Frontal cortex (tissue), 4 donors: ENCODE results near the gene RANBP10. TPM values are rescaled to one million over a fixed set of nuclear protein-coding genes. Genes with fewer than 3 reads are reported as not detected.

ENCODE experiments used
- DNase-seq, 2 donors: peaks; one replicate each; pipeline ENCODE4 v3.0.0; 2012; ENCODE audit warnings: low spot score in 2 of 2
- FAIRE-seq: peaks from 2 replicates; lab custom pipeline; 2012; peaks lifted over from hg19 to GRCh38; lab: Jason Lieb, UNC
- total RNA-seq: library from RNA; depleted of rRNA; stranded (reverse); fragments of >200 nt; gene quantifications from one replicate; pipeline ENCODE4 v1.2.3, GENCODE V29; 2014
- donor health status: control.
- donor health status: control.
- donor health status: control.

Gene RANBP10
- total RNA-seq, 1 donor from 2014 or later, result 3.7 TPM

DNA sequence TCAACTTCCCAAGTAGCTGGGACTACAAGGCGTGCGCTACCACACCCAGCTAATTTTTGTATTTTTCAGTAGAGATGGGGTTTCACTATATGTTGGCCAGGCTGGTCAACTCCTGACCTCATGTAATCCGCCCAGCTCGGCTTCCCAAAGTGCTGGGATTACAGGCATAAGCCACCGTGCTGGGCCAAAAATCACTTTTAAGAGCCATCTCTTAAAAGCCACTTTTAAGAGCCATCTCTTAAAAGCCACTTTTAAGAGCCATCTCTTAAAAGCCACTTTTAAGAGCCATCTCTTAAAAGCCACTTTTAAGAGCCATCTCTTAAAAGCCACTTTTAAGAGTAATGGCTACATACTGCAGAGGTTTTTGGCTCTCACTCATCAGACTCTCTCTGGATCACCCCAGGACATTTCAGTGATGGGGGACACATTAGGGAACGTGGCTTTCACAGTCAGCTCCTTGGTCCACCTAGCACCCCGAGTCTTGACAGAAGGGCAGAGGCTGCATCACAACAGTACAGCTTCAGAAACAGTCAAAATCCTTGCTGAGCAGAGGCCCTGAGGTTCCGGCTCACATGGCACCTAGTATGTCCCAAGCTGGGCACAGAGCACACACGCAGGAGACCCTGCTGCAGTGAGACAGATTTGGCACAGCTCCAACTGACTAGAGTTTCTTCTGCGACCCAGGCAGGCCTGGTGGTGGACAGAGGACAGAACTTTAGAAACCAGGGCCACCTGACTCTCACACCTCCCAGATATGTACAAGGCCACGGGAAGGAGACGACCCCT, 23.6 kb downstream of the RANBP10 start:
- DNase-seq (no peak), FAIRE-seq (no peak)

DNA sequence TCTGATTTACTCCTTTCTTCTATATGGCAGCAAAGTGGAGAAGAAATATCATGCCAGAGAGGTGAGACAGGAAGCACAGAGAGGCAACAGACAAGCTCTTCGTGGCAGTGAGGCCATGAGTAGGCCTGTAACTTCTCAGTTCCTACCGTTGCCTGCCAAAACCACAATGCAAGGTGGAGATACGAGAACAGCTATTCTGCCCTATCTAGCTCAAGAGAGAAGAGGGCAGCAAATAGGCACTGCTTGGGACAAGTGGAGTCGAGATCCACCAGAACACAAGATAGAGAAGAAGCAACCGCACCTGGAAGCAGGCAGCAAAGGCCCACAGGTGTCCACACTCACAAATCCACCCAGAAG, 24.8 kb downstream of the RANBP10 start:
- FAIRE-seq, result no peak
- no peak for DNase-seq

DNA sequence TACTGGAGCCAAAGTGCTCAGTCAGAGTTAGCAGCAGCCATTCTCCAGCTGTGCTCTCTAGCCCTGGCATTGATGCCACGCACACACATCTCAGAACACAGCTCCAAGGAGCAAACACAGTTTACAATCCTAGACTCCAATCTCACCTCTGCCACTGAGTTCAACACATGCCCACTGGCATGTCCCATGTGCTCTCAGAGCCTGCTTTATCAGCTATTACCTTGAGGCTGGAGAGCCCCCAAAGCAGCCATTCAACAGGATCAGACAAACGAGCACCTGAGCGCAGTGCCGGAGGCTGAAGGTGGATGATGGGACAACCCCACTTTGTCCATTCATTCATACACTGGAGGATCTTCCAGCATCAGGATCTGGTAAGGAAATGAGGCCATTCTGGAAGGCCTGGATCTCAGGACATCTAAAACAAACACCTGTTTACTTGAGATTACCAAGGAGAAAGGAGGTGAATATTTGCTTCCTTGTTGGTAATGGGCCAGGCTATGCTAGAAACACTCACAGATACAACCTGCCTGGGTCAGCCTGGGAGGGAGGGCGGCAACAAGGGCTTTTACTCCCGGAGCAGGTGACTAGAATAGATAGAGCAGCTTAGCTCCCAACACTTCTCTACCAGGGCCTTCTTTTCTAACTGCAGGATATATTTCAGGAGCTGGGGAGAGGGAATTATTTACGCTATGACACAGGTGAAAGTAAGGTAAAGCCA, 25.4 kb downstream of the RANBP10 start:
- no peak for FAIRE-seq
- DNase-seq, result no peak

DNA sequence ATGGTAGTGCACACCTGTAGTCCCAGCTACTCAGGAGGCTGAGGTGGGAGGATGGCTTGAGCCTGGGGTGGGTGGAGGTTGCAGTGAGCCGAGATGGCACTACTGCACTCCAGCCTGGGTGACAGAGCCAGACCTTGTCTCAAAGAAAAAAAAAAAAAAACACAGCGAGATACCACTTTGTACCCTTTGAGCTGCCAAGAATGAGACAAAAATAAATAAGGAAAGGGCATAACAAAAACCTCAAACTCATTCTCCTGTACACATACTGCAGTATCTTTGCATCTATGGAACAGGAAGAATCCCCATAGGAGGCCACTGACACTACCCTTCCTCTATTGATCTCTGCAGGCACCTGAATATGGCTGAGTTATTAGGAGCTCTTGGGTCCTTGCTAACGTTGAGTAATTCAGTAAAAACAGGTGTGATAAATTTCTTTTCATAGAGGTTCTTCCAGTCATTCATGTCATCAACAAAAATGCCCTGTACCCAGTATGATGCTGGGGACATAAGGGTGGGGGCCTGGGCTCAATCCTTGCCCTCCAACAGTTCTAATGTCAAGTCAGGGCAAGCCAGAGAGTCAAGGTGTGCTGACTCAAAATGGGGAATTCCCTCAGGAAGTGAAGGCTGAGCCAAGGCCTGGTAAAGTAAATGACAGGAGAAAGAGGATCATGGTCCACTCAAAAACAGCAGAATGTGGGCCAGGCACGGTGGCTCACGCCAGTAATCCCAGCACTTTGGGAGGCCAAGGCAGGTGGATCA, 26.9 kb downstream of the RANBP10 start:
- no peak for FAIRE-seq
- DNase-seq, result no peak

DNA sequence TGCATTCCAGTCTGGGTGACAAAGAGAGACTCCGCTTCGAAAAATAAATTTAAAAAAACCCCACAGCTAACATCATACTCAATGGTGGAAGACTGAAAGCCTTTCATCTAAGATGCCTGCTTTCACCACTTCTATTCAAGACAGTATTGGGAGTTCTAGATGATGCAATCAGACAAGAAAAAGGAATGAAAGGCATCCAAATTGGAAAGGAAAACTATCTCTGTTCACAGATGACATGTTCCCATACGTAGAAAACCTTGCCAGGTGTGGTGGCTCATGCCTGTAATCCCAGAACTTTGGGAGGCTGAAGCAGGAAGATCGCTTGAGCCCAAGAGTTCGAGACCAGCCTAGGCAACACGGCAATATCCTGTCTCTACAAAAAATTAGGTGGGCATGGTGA, 31.1 kb downstream of the RANBP10 start:
- FAIRE-seq (no peak), DNase-seq (no peak)

DNA sequence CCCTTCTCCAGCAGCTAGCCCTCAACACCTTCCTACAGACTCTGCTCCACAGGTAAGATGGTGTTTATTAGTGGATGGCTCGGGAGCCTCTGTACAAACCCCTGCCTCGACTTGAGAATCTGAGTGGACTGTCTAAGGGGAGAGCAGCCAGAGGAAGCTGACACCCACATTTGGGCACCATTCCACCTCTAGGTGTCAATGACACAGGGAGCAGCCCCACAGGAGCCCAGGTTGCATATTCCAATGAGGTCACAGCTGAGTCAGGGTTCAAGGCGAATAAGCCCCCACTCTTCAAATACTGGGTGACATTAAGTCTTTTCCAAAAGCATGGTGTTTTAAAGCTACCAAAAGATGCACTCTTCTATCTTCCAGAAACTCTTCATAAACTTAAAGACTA, 31.9 kb downstream of the RANBP10 start:
- no peak for FAIRE-seq
- no peak for DNase-seq

DNA sequence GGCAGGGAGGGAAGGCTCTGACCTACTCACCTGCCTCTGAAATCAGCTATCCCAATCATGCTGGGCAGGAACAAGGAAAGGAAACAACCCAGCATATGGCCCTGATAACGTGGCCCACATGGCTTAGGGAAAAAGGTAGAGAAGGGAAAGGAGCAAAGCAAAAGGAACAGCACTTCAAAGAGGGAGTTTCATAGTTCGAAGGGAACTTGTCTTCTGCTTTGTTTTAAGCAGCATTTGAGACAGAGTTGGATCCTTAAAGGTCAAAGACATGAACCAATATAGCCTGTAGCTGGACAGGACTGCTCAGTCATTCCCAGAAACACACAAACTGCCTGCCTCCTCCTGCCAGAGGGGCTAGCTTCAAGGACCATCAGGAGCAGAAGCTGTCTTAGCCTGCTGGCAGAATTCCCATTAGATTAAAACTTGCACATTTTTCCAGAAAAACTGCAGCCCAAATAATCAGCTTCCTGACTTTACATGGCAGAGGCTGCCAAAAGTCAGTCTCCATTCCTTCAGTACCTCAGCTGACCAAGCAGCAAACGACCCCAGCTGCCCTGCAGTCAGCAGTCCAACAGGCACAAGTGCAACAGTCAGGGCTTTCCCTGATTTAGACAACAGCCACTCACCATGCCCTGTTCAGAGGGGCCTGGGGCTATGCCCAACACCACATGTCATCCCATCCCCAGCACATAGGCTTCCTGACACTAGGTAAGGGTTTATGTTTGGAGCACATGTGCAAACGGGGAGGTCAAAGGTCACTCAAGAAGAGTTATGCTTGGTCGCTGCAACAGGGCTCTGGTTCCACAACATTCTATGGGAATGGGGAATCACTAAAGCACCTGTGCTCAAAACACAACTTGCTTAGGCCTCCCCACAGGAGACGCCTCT, 32.5 kb downstream of the RANBP10 start:
- no peak for FAIRE-seq
- DNase-seq, result no peak

DNA sequence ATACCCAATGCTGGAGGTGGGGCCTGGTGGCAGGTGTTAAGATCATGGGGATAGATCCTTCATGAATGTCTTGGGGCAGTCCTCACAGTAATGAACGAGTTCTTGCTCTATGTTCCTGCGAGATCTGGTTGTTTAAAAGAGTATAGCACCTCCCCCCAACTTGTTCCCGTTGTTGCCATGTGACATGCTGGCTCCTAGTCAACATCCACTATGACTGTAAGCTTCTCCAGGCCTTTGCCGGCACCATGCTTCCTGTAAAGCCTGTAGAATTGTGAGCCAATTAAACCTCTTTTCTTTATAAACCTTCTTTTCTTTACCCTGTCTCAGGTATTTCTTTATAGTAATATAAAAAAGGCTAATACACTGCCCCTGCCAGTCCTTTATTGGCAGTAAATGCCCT, 33.3 kb downstream of the RANBP10 start:
- no peak for FAIRE-seq
- no peak for DNase-seq

DNA sequence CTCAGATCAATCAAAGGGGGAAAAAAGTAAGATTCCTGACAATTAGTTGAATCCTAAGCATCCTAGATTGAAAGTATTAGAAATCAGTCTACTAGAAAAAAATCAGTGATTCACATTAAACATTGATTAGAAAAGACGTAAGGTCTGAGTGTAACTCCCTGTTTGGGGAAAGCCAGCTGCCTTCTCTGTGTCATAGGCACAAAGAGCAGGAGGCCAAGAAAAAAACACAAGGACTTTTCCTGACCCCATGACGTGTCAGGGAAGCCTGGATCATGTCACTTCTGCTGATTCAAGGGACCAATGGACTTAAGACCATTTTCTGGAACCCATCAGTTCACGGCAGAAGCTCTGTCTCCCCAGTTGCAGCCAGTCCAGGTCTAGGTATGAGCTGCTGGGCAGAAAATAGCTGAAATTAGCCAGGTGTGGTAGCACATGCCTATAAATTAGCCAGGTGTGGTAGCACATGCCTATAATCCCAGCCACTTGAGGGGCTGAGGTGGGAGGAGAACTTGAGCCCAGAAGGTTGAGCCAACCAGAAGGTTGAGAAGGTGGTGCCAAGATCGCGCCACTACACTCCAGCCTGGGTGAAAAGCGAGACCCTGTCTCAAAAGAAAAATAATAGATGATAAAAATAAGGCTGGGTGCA, 35.9 kb downstream of the RANBP10 start:
- FAIRE-seq (no peak), DNase-seq (no peak)

DNA sequence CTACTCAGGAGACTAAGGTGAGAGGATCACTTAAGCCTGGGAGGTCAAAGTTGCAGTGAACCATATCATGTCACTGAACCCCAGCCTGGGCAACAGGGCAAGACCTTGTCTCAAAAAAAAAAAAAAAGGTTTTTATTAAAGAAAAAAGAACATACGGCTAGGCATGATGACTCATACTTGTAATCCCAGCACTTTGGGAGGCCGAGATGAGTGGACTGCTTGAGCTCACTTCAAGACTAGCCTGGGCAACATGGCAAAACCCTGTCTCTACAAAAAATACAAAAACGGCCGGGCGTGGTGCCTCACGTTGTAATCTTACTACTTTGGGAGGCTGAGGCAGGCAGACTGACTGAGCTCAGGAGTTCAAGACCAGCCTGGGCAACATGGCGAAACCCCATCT, 38.4 kb downstream of the RANBP10 start:
- FAIRE-seq (no peak), DNase-seq (no peak)

DNA sequence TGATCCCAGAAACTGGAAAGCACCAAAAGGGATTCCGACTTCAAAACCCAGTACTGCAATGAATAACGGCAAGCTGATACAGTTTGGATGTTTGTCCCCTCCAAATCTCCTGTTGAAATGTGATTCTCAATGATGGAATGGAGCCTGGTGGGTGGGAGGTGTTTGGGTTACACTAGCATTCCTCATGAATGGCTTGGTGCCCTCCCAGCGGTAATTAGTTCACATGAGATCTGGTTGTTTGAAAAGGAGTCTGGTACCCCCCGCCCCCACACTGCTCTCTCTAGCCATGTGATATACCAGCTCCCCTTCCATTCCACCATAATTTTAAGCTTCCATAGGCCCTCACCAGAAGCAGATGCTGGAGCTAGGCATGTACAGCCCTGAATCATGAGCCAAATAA, 40.1 kb downstream of the RANBP10 start:
- FAIRE-seq, result no peak
- DNase-seq, result no peak

DNA sequence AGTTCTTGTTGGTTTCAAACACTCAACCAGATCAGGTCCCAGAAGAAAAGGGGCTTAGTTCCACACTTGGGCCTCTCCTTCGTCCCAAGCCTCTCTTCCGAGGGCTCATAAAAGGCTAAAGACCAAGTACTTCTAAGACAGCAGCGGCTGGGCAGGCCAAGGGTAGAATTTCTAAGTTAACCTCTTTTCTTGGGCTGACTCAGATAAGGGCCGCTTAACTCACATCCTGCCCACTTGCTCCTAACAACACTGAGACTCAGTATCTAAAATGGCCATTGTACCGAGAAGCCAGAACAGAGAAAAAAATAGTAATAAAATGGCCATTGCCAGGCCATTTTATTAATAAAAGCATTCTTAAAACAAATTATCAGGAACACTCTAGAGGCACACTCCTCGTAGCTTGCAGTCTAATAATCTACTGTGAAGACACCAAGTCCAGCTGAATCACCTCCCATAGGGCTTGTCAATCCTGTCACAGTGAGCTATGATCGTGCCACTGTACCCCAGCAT, 42.1 kb downstream of the RANBP10 start:
- DNase-seq (no peak), FAIRE-seq (no peak)

DNA sequence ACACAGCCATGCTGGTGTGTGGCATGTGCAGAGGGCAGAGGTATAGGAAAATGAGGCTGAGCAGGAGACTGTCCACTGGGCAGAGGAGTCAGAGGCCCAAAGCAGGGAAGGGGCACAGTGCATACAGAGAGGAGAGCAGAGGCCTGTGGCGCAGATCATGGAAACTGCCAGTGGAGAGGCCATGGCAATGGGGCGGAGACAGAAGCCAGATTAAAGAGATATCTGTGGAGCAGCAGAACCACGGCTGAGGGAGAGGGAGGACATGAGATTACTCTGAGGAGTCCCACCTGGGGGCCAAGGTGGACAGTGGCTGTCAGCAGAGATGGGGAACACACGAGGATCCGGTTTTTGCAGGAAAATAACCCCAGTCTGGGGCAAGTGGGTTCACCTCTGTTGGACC, 43.3 kb downstream of the RANBP10 start:
- DNase-seq, result no peak
- FAIRE-seq, result no peak

DNA sequence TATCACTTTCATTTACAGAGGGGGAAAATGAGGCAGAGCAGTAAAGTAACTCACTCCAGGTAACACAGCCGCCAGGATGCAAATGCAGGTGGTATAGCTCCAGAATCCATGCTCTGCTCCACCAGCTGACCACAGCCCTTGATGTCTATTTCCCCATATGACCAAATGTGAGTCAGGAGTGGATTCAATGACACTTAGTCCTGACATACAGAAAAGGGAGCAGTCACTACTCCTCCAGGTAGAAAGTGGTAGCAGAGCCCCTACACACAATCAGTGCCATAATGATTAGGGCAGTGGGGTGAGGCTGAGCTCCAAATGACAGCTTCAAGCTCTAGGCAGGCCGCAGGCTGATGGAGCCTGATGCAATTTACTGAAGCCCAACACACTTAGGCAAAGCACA, 44.0 kb downstream of the RANBP10 start:
- DNase-seq, result no peak
- FAIRE-seq, result no peak

DNA sequence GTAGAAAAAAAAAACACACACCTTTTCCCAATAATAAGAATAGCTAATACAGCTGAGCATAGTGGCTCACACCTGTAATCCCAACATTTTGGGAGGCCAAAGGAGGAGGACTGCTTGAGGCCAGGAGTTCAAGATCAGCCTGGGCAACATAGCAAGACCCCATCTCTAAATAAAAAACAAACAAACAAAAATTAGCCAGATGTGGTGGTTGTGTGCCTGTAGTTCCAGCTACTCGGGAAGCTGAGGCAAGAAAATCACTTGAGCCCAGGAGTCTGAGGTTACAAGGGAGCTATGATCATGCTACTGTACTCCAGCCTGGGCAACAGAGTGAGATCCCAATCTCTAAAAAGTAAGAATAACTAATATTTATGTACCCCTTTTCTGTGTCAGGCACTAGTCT, 44.4 kb downstream of the RANBP10 start:
- no peak for FAIRE-seq
- DNase-seq, result no peak

DNA sequence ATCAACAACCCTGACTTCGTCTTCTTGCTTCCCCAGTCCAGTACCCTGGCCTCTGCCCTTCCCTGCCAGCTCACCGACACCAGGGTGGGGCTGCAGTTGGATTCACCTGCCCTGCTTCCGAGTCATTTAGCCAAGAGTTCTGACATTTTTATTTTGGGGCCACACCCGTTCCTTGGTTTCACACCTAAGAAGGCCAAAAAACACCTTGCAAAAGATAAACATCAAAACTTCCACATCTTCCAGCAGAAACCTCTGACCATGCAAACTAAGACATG, 45.5 kb downstream of the RANBP10 start:
- no peak for FAIRE-seq

DNA sequence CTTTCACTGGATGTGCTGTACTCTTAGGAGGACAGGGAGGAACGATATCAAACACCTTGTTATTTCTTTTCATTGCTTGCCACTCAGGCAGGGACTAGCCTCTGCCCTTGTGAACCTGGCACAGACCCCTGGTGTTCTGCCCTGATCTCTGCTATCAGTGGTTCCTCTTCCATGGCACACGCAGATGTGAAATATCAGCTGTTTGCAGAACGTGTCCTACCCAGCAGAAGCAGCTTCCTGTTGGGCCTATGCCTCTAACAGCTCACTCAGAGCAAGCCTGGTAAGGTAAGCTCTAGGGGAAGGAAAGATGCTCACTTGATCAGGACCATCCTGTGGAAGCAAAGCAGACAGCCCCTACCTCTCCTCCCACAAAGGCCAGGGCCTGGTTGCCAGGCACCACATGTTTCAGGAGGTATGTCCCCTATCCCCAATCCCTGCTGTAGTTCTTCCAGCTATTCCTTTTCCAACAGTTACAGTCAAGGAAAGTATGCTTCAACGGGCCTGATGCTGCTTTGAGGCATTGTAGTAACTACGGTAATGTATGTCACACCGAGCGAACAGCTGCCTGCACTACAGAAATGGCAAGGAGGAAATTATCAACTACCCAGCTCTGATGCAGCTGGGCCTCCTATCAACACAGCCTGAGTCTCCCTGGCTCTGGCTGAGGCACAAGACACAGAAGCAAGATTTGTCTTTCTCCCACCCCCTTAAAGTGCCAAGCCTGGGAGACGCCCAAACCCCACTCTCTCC, 46.0 kb downstream of the RANBP10 start:
- no peak for DNase-seq
- no peak for FAIRE-seq

More for the DNA sequence above, 45.5 kb downstream of the RANBP10 start:
- DNase-seq, result no peak

DNA sequence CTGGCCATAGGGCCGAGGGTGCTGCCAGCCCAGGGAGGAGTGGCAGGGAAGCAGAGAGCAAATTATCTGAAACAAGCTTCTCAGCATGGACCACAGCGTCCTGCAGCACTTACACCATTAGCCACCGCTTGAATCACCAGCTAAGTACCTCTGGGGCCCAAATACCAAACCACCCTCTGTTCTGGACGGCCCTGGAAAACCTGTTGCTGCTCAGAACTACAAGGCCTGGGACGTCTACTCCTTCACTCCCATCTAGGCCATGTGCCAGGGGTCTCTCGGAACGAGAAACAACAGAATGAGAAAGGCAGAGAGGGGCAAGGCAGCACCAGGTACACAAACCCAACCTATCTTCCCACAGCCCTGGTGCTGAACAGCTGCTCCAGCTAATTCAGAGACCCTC, 47.4 kb downstream of the RANBP10 start:
- DNase-seq (no peak), FAIRE-seq (no peak)

DNA sequence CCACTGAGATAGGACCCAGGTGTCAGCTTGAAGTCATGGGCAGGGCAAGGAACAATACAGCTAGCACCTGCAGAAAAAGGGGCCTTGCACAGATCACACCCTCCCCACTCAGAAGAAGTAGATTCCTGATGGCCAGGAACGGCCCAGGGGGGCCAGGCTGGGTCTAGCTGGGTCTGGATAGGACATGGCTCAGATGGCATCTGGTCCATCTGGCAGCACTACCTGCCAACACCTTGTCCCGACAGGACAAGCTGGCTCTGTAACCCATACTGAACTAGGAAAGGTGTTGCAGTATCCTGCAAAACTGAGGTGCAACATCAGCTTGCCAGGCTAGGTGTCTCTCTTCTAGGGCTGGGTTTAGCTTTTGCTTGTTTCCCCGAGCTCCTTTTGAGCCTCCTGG, 48.4 kb downstream of the RANBP10 start:
- DNase-seq, result no peak
- no peak for FAIRE-seq
